CD4-positive, alpha-beta T cell treated with Interleukin-17A for 1 hour (primary cell): ENCODE results near the gene COQ8B.
"Not testable (repeated sequence)": the region's sequence is repeated elsewhere in the genome, so short reads cannot be mapped to it uniquely, and the experiment has no call there.

ENCODE experiments used
- DNase-seq: peaks from one replicate; pipeline ENCODE4 v3.0.0-alpha.2; 2020

COQ8B gene

GRCh38 chr19:40716482-40717324 is at the start of gene COQ8B, which contains the start of gene ITPKC:
TSS of gene COQ8B (minus strand) at chr19:40716886. CDS start at chr19:40714632, 2,254 bp downstream.
TSS of gene ITPKC (plus strand) at chr19:40717112. CDS start at chr19:40717136, 24 bp downstream.
- peak; percentile 99 for DNase-seq

- DNase-seq, result not testable (repeated sequence)
Observed at GRCh38 chr19:40766385-40766784, 49.7 kb upstream of the COQ8B start.

GRCh38 chr19:40763963-40764362 is 47.3 kb upstream of the COQ8B start:
- DNase-seq, result no peak

GRCh38 chr19:40763526-40763925 is 46.8 kb upstream of the COQ8B start:
- no peak for DNase-seq

GRCh38 chr19:40762754-40763470 is 46.2 kb upstream of the COQ8B start:
- no peak for DNase-seq

- no peak for DNase-seq
Observed at GRCh38 chr19:40759352-40759751, 42.7 kb upstream of the COQ8B start.

GRCh38 chr19:40758491-40758890 is 41.8 kb upstream of the COQ8B start:
- no peak for DNase-seq

- DNase-seq, result peak; percentile 36
Observed at GRCh38 chr19:40756502-40757110, 39.9 kb upstream of the COQ8B start.

GRCh38 chr19:40755791-40756190 is 39.1 kb upstream of the COQ8B start:
- no peak for DNase-seq

- no peak for DNase-seq
Observed at GRCh38 chr19:40755248-40755624, 38.5 kb upstream of the COQ8B start.

GRCh38 chr19:40754611-40755247 is 38.0 kb upstream of the COQ8B start:
- peak; percentile 47 for DNase-seq

GRCh38 chr19:40752257-40752781 is 35.6 kb upstream of the COQ8B start:
- no peak for DNase-seq

GRCh38 chr19:40750874-40751537 is 34.3 kb upstream of the COQ8B start, which contains the start of gene SNRPA:
TSS of gene SNRPA (plus strand) at chr19:40751203. CDS start at chr19:40751409, 206 bp downstream.
- DNase-seq, result peak; percentile 97

GRCh38 chr19:40750058-40750873 is 33.6 kb upstream of the COQ8B start, which contains the start of gene ACTMAP:
TSS of gene ACTMAP (minus strand) at chr19:40750477. CDS start at chr19:40749803, 674 bp downstream.
- peak; percentile 100 for DNase-seq

- no peak for DNase-seq
Observed at GRCh38 chr19:40747536-40747935, 30.9 kb upstream of the COQ8B start.

- no peak for DNase-seq
Observed at GRCh38 chr19:40745402-40745780, 28.7 kb upstream of the COQ8B start.

- DNase-seq, result peak; percentile 32
Observed at GRCh38 chr19:40744554-40745401, 28.1 kb upstream of the COQ8B start.

- DNase-seq, result no peak
Observed at GRCh38 chr19:40743926-40744325, 27.2 kb upstream of the COQ8B start.

GRCh38 chr19:40742886-40743285 is 26.2 kb upstream of the COQ8B start:
- DNase-seq, result no peak

GRCh38 chr19:40742477-40742876 is 25.8 kb upstream of the COQ8B start:
- no peak for DNase-seq
